OCI-LY3 (cell line): ENCODE data around the gene PPFIA3.
"Not testable (repeated sequence)": the region's sequence is repeated elsewhere in the genome, so short reads cannot be mapped to it uniquely, and the experiment has no call there.

ENCODE experiments used
- H2AFZ ChIP-seq: fragments of 200-600, 300-600 bp; shearing (Covaris generic); 2 replicates; pipeline ENCODE4 v1.6.0; 2014; ENCODE audit warnings: antibody characterized with exemption, low read depth, low read length
- H3K27ac ChIP-seq: fragments of 200-600, 300-600 bp; sonication (generic); 2 replicates; pipeline ENCODE4 v1.5.1; 2014; ENCODE audit warnings: mild to moderate bottlenecking, low read length, moderate library complexity, mixed read lengths
- H3K27me3 ChIP-seq: fragments of 200-600, 300-600 bp; sonication (generic); 2 replicates; pipeline ENCODE4 v1.6.1; 2014; ENCODE audit warnings: low read depth, low read length, mixed read lengths
- H3K36me3 ChIP-seq: fragments of 200-600, 300-600 bp; sonication (generic); replicated peaks from 2 replicates; pipeline ENCODE3; 2014; ENCODE audit warnings: low read depth, low read length, mixed read lengths
- H3K4me1 ChIP-seq: fragments of 300-600, 200-600 bp; sonication (generic); 2 replicates; pipeline ENCODE4 v1.6.1; 2014; ENCODE audit warnings: low read length, mixed read lengths
- H3K4me2 ChIP-seq: fragments of 200-600, 300-600 bp; sonication (generic); 2 replicates; pipeline ENCODE4 v1.6.1; 2014; ENCODE audit warnings: low read length, mixed read lengths
- H3K4me3 ChIP-seq: fragments of 300-600, 200-600 bp; sonication (generic); 2 replicates; pipeline ENCODE4 v1.5.1; 2014; ENCODE audit warnings: antibody characterized with exemption, mild to moderate bottlenecking, low read length, moderate library complexity
- H3K79me2 ChIP-seq: fragments of 300-600, 200-600 bp; shearing (Covaris generic); 2 replicates; pipeline ENCODE4 v1.6.1; 2014; ENCODE audit warnings: mild to moderate bottlenecking, low read length, mixed read lengths
- H3K9ac ChIP-seq: fragments of 300-600, 200-600 bp; shearing (Covaris generic); 2 replicates; pipeline ENCODE4 v1.6.0; 2014; ENCODE audit warnings: mild to moderate bottlenecking, low read length, moderate library complexity
- H3K9me3 ChIP-seq: fragments of 200-600, 300-600 bp; shearing (Covaris generic); 2 replicates; pipeline ENCODE4 v1.6.1; 2014; ENCODE audit warnings: low read length, mixed read lengths; ENCODE audit not compliant: insufficient read depth
- H4K20me1 ChIP-seq: fragments of 200-600, 300-600 bp; sonication (generic); 2 replicates; pipeline ENCODE4 v1.6.1; 2016; ENCODE audit warnings: low read length, mixed read lengths; ENCODE audit not compliant: insufficient read depth
- EZH2phosphoT487 ChIP-seq: fragments of 200-600 bp; shearing (Covaris generic); IDR thresholded peaks from 2 replicates; pipeline ENCODE4 v1.6.1; 2018; ENCODE audit warnings: antibody characterized with exemption, mixed run types, low read depth
- TF ChIP-seq, protein P1 (sequence below): fragments of 200-600, 300-600 bp; sonication (generic); IDR thresholded peaks from 2 replicates; pipeline ENCODE4 v1.5.1; 2014; ENCODE audit warnings: antibody characterized with exemption, low read length, low read depth

PPFIA3 gene

DNA sequence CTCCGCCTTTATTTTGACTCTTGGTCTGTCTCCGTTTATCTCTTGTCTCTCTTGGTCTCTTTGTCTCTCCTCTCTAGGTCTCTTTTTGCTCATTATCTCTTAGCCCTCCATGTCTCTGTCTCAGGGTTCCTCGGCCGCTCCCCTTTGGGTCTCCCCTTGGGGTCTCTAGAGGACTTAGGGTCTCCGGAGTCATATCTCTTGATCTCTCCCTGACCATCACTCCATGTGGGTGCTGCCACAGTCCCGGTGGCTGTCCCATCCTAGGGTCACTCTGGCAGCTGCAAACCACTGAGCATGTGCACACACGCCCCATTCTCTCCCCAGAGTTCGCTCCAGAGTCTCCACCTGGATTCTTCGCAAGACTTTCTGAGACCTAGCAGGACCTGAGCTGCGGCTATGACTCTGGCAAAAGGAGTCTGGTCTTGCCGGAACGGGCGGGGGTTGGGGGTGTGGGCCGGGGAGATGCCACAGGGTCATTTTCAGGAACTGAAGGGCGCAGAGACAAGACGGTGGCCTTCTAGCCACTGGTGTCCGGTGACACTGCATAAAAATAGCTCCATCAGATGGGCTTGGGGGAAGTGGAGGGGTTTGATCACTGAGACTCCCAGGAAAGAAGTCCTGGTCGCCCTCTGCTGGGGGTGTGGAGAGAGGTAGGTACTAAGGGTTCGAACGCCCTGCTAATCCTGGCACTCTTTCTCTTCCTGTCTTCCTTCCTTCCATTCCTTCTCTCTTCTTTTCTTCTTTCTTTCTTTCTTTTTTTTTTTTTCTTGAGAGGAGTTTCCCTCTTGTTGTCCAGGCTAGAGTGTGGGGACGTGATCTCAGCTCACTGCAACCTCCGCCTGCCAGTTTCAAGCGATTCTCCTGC, 45.6 kb upstream of the PPFIA3 start:
- no peak overlapping the region for H3K27ac ChIP-seq
- no peak overlapping the region for H2AFZ ChIP-seq
- no peak overlapping the region for H3K9ac ChIP-seq
- no peak for TF ChIP-seq EZH2phosphoT487
- TF ChIP-seq, protein P1, sequence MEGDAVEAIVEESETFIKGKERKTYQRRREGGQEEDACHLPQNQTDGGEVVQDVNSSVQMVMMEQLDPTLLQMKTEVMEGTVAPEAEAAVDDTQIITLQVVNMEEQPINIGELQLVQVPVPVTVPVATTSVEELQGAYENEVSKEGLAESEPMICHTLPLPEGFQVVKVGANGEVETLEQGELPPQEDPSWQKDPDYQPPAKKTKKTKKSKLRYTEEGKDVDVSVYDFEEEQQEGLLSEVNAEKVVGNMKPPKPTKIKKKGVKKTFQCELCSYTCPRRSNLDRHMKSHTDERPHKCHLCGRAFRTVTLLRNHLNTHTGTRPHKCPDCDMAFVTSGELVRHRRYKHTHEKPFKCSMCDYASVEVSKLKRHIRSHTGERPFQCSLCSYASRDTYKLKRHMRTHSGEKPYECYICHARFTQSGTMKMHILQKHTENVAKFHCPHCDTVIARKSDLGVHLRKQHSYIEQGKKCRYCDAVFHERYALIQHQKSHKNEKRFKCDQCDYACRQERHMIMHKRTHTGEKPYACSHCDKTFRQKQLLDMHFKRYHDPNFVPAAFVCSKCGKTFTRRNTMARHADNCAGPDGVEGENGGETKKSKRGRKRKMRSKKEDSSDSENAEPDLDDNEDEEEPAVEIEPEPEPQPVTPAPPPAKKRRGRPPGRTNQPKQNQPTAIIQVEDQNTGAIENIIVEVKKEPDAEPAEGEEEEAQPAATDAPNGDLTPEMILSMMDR, result peak; percentile 26; the same call in 1 of the 2 replicates
- no peak overlapping the region for H3K4me3 ChIP-seq
- no peaks in the 10 kb centered on the region for H3K36me3 ChIP-seq
- H3K4me2 ChIP-seq, result no peak overlapping the region
- H3K27me3 ChIP-seq, result no peaks in the 10 kb centered on the region
- H3K4me1 ChIP-seq, result no peaks in the 10 kb centered on the region
- no peaks in the 10 kb centered on the region for H3K79me2 ChIP-seq
- no peaks in the 10 kb centered on the region for H3K9me3 ChIP-seq
- no peaks in the 10 kb centered on the region for H4K20me1 ChIP-seq

DNA sequence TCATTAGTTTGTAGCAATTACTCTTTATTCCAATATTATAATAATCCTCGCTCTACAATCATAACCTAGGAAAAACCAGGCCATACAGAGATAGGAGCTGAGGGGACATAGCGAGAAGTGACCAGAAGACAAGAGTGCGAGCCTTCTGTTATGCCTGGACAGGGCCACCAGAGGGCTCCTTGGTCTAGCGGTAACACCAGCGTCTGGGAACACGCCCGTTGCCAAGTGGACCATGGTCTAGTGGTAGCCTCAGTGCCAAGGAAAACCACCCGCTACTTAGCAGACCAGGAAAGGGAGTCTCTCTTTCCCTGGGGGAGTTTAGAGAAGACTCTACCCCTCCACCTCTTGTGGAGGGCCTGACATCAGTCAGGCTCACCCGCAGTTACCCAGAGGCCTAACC, 44.5 kb upstream of the PPFIA3 start:
- H3K79me2 ChIP-seq, H3K4me2 ChIP-seq, H3K27ac ChIP-seq, H4K20me1 ChIP-seq, H3K27me3 ChIP-seq, H3K36me3 ChIP-seq, H3K4me3 ChIP-seq, H3K4me1 ChIP-seq, H3K9ac ChIP-seq, H3K9me3 ChIP-seq: not testable (repeated sequence)
- TF ChIP-seq, protein P1, result peak; percentile 42
- H2AFZ ChIP-seq, result peak overlapping the region; percentile 69; the same call in 1 of the 2 replicates

DNA sequence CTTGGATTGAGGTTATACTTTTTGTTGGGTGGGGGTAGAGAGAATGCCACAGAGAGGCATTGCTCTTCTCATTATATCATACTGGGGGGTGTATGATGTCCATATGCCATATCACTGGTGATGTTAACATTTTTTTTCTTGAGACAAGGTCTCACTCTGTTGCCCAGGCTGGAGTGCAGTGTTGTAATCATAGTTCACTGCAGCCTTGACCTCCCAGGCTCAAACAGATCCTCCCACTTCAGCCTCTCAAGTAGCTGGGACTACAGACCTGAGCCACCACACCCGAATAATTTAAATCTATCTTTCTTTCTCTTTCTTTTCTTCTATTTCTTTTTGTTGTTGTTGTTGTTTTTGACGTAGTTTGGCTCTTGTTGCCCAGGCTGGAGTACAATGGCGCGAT, 39.0 kb upstream of the PPFIA3 start:
- Histone ChIP-seq H2AFZ (no peak overlapping the region), H3K36me3 (no peaks in the 10 kb centered on the region), H3K9ac (no peak overlapping the region), H4K20me1 (no peaks in the 10 kb centered on the region), H3K79me2 (peaks cover 2% of the 10 kb centered on the region), H3K27me3 (no peaks in the 10 kb centered on the region), H3K9me3 (no peaks in the 10 kb centered on the region), H3K4me3 (no peak overlapping the region), H3K4me1 (no peaks in the 10 kb centered on the region), H3K27ac (no peak overlapping the region), H3K4me2 (no peak overlapping the region)
- TF ChIP-seq, protein P1, result no peak
- TF ChIP-seq EZH2phosphoT487, result no peak

DNA sequence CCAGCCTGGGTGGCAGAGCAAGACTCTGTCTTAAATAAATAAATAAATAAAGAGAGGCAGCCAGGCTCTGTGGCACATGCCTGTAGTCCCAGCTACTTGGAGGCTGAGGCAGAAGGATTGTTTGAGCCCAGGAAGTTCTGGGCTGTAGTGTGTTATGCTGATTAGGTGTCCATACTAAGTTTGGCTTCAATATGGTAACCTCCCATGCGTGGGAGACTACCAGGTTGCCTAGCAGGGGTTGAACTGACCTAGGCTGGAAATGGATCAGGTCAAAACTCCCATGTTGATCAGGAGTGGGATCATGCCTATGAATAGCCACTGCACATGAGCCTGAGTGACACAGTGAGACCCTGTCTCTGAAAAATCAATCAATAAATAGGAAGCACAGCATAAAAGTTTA, 38.1 kb upstream of the PPFIA3 start:
- Histone ChIP-seq H4K20me1 (peaks cover 7% of the 10 kb centered on the region), H3K9ac (no peak overlapping the region), H3K27me3 (no peaks in the 10 kb centered on the region), H3K36me3 (peaks cover 6% of the 10 kb centered on the region), H3K4me2 (no peak overlapping the region), H3K79me2 (peaks cover 11% of the 10 kb centered on the region), H2AFZ (no peak overlapping the region), H3K27ac (no peak overlapping the region), H3K9me3 (no peaks in the 10 kb centered on the region), H3K4me3 (no peak overlapping the region), H3K4me1 (peaks cover 2% of the 10 kb centered on the region)
- TF ChIP-seq, protein P1, result no peak
- no peak for TF ChIP-seq EZH2phosphoT487
